SJCRH30 (cell line): ENCODE results near the gene CHST11. TPM values are rescaled to one million over a fixed set of nuclear protein-coding genes. Genes with fewer than 3 reads are reported as not detected.

ENCODE experiments used
- DNase-seq, 2 experiments: peaks; one replicate each; pipeline ENCODE4 v3.0.0-alpha.2; 2015 to 2020
- H3K27ac ChIP-seq: fragments of 250-450 bp; sonication (Bioruptor Pico); 2 replicates; pipeline ENCODE4 v1.5.1; 2020; ENCODE audit warnings: mild to moderate bottlenecking, moderate library complexity
- H3K27me3 ChIP-seq: fragments of 250-450 bp; sonication (Bioruptor Pico); 2 replicates; pipeline ENCODE4 v1.5.1; 2020; ENCODE audit warnings: mild to moderate bottlenecking, moderate library complexity
- H3K36me3 ChIP-seq: fragments of 250-450 bp; sonication (Bioruptor Pico); 2 replicates; pipeline ENCODE4 v1.5.1; 2020; ENCODE audit warnings: mild to moderate bottlenecking, moderate library complexity
- H3K4me1 ChIP-seq: fragments of 250-450 bp; sonication (Bioruptor Pico); 2 replicates; pipeline ENCODE4 v1.5.1; 2020; ENCODE audit warnings: mild to moderate bottlenecking, moderate library complexity
- H3K4me3 ChIP-seq: fragments of 250-450 bp; sonication (Bioruptor Pico); 2 replicates; pipeline ENCODE4 v1.5.1; 2020; ENCODE audit warnings: mild to moderate bottlenecking, moderate library complexity
- H3K9me3 ChIP-seq: fragments of 250-450 bp; sonication (Bioruptor Pico); replicated peaks from 2 replicates; pipeline ENCODE4 v1.5.1; 2020; ENCODE audit warnings: mild to moderate bottlenecking, moderate library complexity
- total RNA-seq: library from RNA; depleted of rRNA; stranded (reverse); fragments of >200 nt; shearing (Covaris generic); gene quantifications from 2 replicates; pipeline ENCODE4 v1.2.3, GENCODE V29; 2014

CHST11 gene
- total RNA-seq, 1 experiment from 2014 or later = 37.0 TPM

GRCh38 chr12:104628831-104629135, 172.0 kb downstream of the CHST11 start:
- no peaks in the 10 kb centered on the region for H3K27me3 ChIP-seq
- peaks cover 59% of the 10 kb centered on the region for H3K4me1 ChIP-seq
- no peak overlapping the region for H3K27ac ChIP-seq
- H3K9me3 ChIP-seq = no peaks in the 10 kb centered on the region
- H3K4me3 ChIP-seq = no peak overlapping the region
- no peak for DNase-seq
- no peaks in the 10 kb centered on the region for H3K36me3 ChIP-seq

DNA sequence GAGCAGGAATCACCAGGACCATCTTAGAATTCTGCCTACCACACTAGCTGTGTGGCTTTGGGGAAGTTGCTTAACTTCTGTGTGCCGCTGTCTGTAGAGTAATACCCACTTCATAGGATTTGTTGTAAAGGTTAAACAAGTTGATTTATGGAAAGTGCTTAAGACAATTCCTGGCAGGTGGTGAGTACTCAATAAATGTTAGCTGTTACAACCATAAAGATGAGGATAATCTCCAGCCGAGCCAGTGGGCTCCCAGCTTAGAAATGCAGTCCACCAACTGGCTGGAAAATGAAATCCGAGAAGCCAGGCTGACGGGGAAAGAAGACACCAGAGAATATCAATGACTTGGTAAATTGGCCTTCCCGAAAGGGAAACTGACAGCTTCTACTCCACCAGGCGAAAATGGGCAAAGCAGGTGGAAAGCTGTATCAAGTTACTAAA, 173.5 kb downstream of the CHST11 start:
- DNase-seq = peak; percentile 73 to 89

DNA sequence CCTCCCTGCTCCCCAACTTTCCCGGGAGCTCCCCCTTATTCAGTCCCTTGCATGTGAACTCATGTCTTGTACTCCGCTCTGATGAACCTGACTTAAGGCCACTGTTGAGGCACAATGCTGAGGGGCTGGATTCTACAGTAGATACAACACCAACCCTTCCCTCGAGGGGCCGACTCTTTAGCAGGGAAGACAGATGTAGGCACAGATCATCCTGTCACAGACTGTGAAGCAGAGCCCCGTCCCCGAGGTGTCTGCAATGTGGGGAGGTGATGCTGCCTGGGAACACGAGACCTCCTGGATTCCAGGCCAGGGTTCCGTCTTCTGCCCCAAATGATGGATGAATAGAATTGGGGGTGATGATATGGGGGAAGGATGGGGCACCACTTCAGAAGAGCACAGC, 175.1 kb downstream of the CHST11 start:
- Histone ChIP-seq H3K4me3 (no peak overlapping the region), H3K27me3 (no peaks in the 10 kb centered on the region), H3K36me3 (no peaks in the 10 kb centered on the region), H3K27ac (no peak overlapping the region), H3K9me3 (no peaks in the 10 kb centered on the region), H3K4me1 (peaks cover 49% of the 10 kb centered on the region)
- DNase-seq = no peak

More for the DNA sequence above, 173.5 kb downstream of the CHST11 start:
- H3K4me1 ChIP-seq = peaks cover 59% of the 10 kb centered on the region
- no peaks in the 10 kb centered on the region for H3K27me3 ChIP-seq
- no peaks in the 10 kb centered on the region for H3K9me3 ChIP-seq
- H3K4me3 ChIP-seq = no peak overlapping the region
- H3K27ac ChIP-seq = peak overlapping the region; percentile 16; the same call in 1 of the 2 replicates
- H3K36me3 ChIP-seq = no peaks in the 10 kb centered on the region

DNA sequence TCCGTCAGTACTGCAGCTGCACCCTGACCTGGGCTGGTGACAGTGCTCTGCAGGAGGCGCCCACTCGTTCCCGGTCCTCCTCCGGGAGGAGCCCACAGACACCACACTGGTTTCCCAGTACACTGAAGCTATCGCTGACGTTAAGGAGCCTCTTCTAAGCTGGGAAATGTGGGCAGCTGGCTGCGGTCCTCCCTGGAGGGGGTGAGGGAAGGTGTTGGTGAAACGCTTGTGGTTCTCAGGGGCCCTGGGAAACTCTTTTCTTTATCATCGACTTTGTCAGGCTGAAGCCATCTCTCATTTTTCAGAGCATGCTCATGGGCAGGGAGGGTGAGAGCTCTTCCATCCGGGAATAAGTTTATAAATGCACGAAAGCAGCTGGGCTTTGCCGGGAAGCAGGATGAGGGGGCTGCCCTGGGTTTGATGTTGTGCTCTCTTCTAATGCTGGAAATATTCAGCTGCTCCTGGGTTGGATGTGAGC, 176.0 kb downstream of the CHST11 start:
- Histone ChIP-seq H3K27me3 (no peaks in the 10 kb centered on the region), H3K27ac (no peak overlapping the region), H3K4me1 (peaks cover 40% of the 10 kb centered on the region), H3K4me3 (no peak overlapping the region), H3K9me3 (no peaks in the 10 kb centered on the region), H3K36me3 (no peaks in the 10 kb centered on the region)
- peak; percentile 42 to 67 for DNase-seq

DNA sequence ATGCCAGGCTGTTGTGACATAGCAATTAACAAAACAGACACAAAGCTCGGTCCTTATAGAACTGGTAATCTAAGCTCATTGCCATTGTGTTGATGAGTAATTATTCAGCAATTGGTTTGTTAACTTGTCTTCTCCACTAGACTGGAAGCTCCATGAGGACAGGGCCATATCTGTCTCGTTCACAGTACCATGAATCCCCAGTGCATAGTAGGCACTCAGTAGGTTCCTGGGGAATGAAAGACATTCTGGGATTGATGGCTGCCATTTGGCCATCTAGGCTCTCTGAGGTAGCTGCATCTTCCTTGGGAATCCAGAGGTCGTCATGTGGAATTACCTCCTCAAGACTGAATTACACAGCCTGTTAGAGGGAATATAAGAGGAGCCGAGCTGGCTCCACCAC, 177.3 kb downstream of the CHST11 start:
- Histone ChIP-seq H3K9me3 (no peaks in the 10 kb centered on the region), H3K4me3 (no peak overlapping the region), H3K36me3 (no peaks in the 10 kb centered on the region), H3K27ac (no peak overlapping the region), H3K27me3 (no peaks in the 10 kb centered on the region), H3K4me1 (peaks cover 31% of the 10 kb centered on the region)
- DNase-seq = no peak

GRCh38 chr12:104634852-104635251, 178.1 kb downstream of the CHST11 start:
- H3K27me3 ChIP-seq = no peaks in the 10 kb centered on the region

DNA sequence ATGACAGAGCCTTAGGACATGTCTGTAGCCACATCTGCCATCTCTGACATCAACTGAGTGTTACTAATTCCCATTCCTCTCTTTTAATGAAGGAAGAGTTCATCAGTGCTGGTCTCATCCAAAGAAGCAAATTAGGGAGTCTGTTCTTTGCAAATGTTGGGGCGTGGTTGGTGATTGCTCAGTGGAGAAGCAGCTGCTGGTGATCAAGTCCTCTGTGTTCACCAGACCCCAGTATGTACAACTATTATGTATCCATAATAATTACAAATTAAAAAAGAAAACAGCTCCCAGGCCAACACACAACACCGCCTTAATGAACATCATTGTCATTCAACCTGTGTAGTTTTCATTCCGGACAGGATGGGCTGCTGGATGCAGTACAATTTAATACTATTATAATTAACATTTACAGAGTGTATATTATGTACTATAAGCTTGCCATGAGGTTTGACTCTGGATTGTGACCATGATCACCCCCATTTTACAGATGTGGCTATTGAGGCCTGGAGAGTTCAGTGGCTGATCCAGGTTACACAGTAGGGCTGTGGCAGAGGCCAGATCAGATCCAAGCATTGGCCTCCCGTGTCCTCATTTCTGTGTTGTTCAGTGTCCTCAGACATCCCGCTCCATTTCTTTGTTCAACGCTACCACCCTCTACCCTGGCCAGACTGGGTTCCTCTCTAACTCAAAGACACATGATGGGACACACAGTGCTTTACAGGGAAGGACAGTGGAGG, 179.0 kb downstream of the CHST11 start:
- DNase-seq = no peak

More at GRCh38 chr12:104634852-104635251, 178.1 kb downstream of the CHST11 start:
- H3K27ac ChIP-seq = no peak overlapping the region
- H3K4me3 ChIP-seq = no peak overlapping the region
- H3K36me3 ChIP-seq = no peaks in the 10 kb centered on the region
- H3K4me1 ChIP-seq = peaks cover 27% of the 10 kb centered on the region
- no peaks in the 10 kb centered on the region for H3K9me3 ChIP-seq
- no peak for DNase-seq

DNA sequence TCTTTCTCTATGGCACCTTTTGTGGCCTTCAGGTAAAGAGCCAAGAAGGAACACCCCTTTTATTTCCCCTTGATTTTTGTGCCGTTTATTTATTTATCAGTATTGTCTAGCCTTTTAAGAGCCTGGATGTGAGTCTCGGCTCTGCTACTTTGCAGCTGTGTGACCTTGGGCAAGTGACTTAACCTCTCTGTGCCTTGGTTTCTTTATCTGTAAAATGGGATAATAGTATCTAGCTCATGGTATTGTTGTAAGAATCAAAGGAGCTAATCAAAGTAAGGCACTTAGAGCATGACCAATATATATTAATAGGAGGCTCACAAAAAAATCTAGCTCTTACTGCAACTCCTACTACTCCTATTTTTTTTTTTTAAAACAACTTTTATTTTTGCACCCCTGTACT, 179.7 kb downstream of the CHST11 start:
- Histone ChIP-seq H3K4me3 (no peak overlapping the region), H3K27me3 (no peaks in the 10 kb centered on the region), H3K36me3 (no peaks in the 10 kb centered on the region), H3K4me1 (peaks cover 11% of the 10 kb centered on the region; the same call in 1 of the 2 replicates), H3K9me3 (no peaks in the 10 kb centered on the region), H3K27ac (no peak overlapping the region)
- DNase-seq = no peak

More for the DNA sequence above, 179.0 kb downstream of the CHST11 start:
- Histone ChIP-seq H3K4me3 (no peak overlapping the region), H3K27me3 (no peaks in the 10 kb centered on the region), H3K27ac (no peak overlapping the region), H3K4me1 (peaks cover 18% of the 10 kb centered on the region), H3K9me3 (no peaks in the 10 kb centered on the region), H3K36me3 (no peaks in the 10 kb centered on the region)

- H3K4me1 ChIP-seq = peaks cover 5% of the 10 kb centered on the region; the same call in 1 of the 2 replicates
- DNase-seq = no peak
- no peak overlapping the region for H3K4me3 ChIP-seq
- no peaks in the 10 kb centered on the region for H3K36me3 ChIP-seq
- H3K27ac ChIP-seq = no peak overlapping the region
- no peaks in the 10 kb centered on the region for H3K9me3 ChIP-seq
- no peaks in the 10 kb centered on the region for H3K27me3 ChIP-seq
Observed at GRCh38 chr12:104637604-104638003, 180.9 kb downstream of the CHST11 start.

DNA sequence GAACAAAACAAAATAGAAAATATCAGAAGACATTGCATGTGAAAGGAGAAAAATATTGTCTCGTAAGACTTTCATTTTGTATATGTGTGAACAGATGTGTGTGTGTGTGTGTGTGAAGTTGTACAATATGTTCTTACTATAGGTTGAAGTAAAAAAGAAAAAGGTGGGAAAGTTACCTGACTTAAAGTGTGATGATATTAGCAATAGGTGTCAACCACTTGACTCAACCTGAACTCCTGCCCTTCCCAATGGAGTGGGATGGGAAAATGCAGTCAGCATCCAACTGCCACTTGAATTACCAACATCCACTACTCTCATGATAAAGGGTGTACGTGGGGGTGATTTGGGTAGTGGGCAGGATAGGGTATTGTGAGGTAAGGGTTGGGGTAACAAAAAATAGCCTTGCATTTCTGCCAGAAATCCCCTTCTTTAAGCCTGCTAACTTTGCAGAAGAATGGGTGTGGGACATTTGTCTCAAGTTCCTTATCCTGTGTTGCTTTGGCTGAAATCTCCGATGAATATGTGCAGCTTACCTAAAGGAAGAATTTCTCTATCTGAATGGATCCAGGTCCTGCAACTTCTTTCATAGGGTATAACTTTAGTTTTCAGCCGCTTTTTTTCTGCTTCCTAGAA, 181.6 kb downstream of the CHST11 start:
- H3K27me3 ChIP-seq = no peaks in the 10 kb centered on the region
- no peaks in the 10 kb centered on the region for H3K36me3 ChIP-seq
- H3K4me1 ChIP-seq = no peaks in the 10 kb centered on the region
- no peak overlapping the region for H3K4me3 ChIP-seq
- no peak overlapping the region for H3K27ac ChIP-seq
- DNase-seq = no peak
- H3K9me3 ChIP-seq = no peaks in the 10 kb centered on the region

- Histone ChIP-seq H3K36me3 (no peaks in the 10 kb centered on the region), H3K4me1 (no peaks in the 10 kb centered on the region), H3K27me3 (no peaks in the 10 kb centered on the region), H3K9me3 (no peaks in the 10 kb centered on the region), H3K27ac (no peak overlapping the region), H3K4me3 (no peak overlapping the region)
- no peak for DNase-seq
Observed at GRCh38 chr12:104638851-104639240, 182.1 kb downstream of the CHST11 start.

DNA sequence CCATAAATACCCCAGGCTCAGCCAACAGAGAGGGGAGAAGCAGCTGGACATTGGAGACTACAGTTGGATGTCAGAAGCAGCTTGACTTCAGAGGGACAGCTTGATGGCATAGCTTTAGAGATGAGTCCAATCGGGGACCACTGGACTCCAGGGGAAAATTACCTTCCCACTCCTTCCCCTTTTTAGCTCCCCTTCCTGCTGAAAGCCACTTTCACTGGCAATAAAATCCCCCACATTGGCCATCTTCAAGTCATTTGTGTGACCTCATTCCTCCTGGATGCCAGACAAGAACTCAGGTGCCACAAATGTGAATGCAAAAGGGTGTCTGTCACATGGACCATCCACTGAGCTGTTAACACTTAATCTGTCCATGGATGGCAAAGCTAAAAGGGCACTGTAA, 184.2 kb downstream of the CHST11 start:
- no peak for DNase-seq
- peaks cover 3% of the 10 kb centered on the region; the same call in 1 of the 2 replicates for H3K4me1 ChIP-seq
- no peak overlapping the region for H3K4me3 ChIP-seq
- no peak overlapping the region for H3K27ac ChIP-seq
- H3K9me3 ChIP-seq = no peaks in the 10 kb centered on the region
- H3K27me3 ChIP-seq = no peaks in the 10 kb centered on the region
- no peaks in the 10 kb centered on the region for H3K36me3 ChIP-seq

GRCh38 chr12:104641862-104642261, 185.1 kb downstream of the CHST11 start:
- Histone ChIP-seq H3K27me3 (no peaks in the 10 kb centered on the region), H3K4me1 (peaks cover 3% of the 10 kb centered on the region; the same call in 1 of the 2 replicates), H3K9me3 (no peaks in the 10 kb centered on the region), H3K4me3 (no peak overlapping the region), H3K36me3 (no peaks in the 10 kb centered on the region), H3K27ac (no peak overlapping the region)
- no peak for DNase-seq

- H3K27ac ChIP-seq = no peak overlapping the region
- H3K27me3 ChIP-seq = no peaks in the 10 kb centered on the region
- no peaks in the 10 kb centered on the region for H3K9me3 ChIP-seq
- H3K36me3 ChIP-seq = no peaks in the 10 kb centered on the region
- no peak overlapping the region for H3K4me3 ChIP-seq
- H3K4me1 ChIP-seq = peaks cover 3% of the 10 kb centered on the region; the same call in 1 of the 2 replicates
- DNase-seq = no peak
Observed at GRCh38 chr12:104643093-104643818, 186.5 kb downstream of the CHST11 start.
